Measurements from ENCODE around the gene CD6. TPM values are rescaled to one million over a fixed set of nuclear protein-coding genes. Genes with fewer than 3 reads are reported as not detected.

CD6 gene
- total and polyA plus RNA-seq, 9 donors: 0.18 to 2.0 (median 0.65) TPM

- 66% methylated on average over 9 of the region's 12 CpGs for WGBS (ENCODE audit: insufficient coverage)
- Histone ChIP-seq H3K9me3 (replicated peaks; ENCODE audit: control insufficient read depth, low read depth, low read length) (no peaks in the 10 kb centered on the region), H3K27ac (ENCODE audit: low read length) (no peak overlapping the region), H3K4me3 (ENCODE audit: low read length) (no peak overlapping the region), H3K27me3 (ENCODE audit: control insufficient read depth, insufficient read depth, low read length) (peaks cover 2% of the 10 kb centered on the region), H3K4me1 (ENCODE audit: control insufficient read depth, insufficient read depth, low read length) (peaks cover 26% of the 10 kb centered on the region), H3K36me3 (ENCODE audit: control insufficient read depth, insufficient read depth, low read length) (no peaks in the 10 kb centered on the region)
- no peak for DNase-seq
These were observed 10.0 kb downstream of the CD6 start for GRCh38 chr11:60981515-60981914.

- WGBS (ENCODE audit: insufficient coverage): 79% methylated on average over 3 of the region's 8 CpGs
- Histone ChIP-seq H3K27me3 (ENCODE audit: control insufficient read depth, insufficient read depth, low read length) (peaks cover 2% of the 10 kb centered on the region), H3K27ac (ENCODE audit: low read length) (no peak overlapping the region), H3K36me3 (ENCODE audit: control insufficient read depth, insufficient read depth, low read length) (no peaks in the 10 kb centered on the region), H3K4me3 (ENCODE audit: low read length) (no peak overlapping the region), H3K9me3 (replicated peaks; ENCODE audit: control insufficient read depth, low read depth, low read length) (no peaks in the 10 kb centered on the region), H3K4me1 (ENCODE audit: control insufficient read depth, insufficient read depth, low read length) (peaks cover 22% of the 10 kb centered on the region)
- DNase-seq: no peak
These were observed 10.7 kb downstream of the CD6 start for GRCh38 chr11:60982184-60982583.

- no peaks in the 10 kb centered on the region for H3K36me3 ChIP-seq (ENCODE audit: control insufficient read depth, insufficient read depth, low read length)
- no CpG with 5 or more reads among the region's 6 CpGs for WGBS (ENCODE audit: insufficient coverage)
- no peak overlapping the region for H3K27ac ChIP-seq (ENCODE audit: low read length)
- peaks cover 6% of the 10 kb centered on the region for H3K4me1 ChIP-seq (ENCODE audit: control insufficient read depth, insufficient read depth, low read length)
- DNase-seq: no peak
- H3K27me3 ChIP-seq (ENCODE audit: control insufficient read depth, insufficient read depth, low read length): peaks cover 8% of the 10 kb centered on the region
- no peak overlapping the region for H3K4me3 ChIP-seq (ENCODE audit: low read length)
- no peaks in the 10 kb centered on the region for H3K9me3 ChIP-seq (replicated peaks; ENCODE audit: control insufficient read depth, low read depth, low read length)
These were observed 12.7 kb downstream of the CD6 start for GRCh38 chr11:60984149-60984548.

GRCh38 chr11:60984636-60985035 is 13.2 kb downstream of the CD6 start:
- no peak overlapping the region for H3K27ac ChIP-seq (ENCODE audit: low read length)

GRCh38 chr11:60985501-60985900 is 14.0 kb downstream of the CD6 start:
- Histone ChIP-seq H3K4me3 (ENCODE audit: low read length) (no peak overlapping the region), H3K36me3 (ENCODE audit: control insufficient read depth, insufficient read depth, low read length) (no peaks in the 10 kb centered on the region), H3K4me1 (ENCODE audit: control insufficient read depth, insufficient read depth, low read length) (no peaks in the 10 kb centered on the region), H3K27ac (ENCODE audit: low read length) (no peak overlapping the region), H3K27me3 (ENCODE audit: control insufficient read depth, insufficient read depth, low read length) (peaks cover 10% of the 10 kb centered on the region), H3K9me3 (replicated peaks; ENCODE audit: control insufficient read depth, low read depth, low read length) (no peaks in the 10 kb centered on the region)
- DNase-seq: no peak
- 100% methylated on average over 1 of the region's 2 CpGs for WGBS (ENCODE audit: insufficient coverage)

More at GRCh38 chr11:60984636-60985035, 13.2 kb downstream of the CD6 start:
- H3K27me3 ChIP-seq (ENCODE audit: control insufficient read depth, insufficient read depth, low read length): peaks cover 10% of the 10 kb centered on the region
- 49% methylated on average over 4 of the region's 4 CpGs for WGBS (ENCODE audit: insufficient coverage)
- H3K9me3 ChIP-seq (replicated peaks; ENCODE audit: control insufficient read depth, low read depth, low read length): no peaks in the 10 kb centered on the region
- no peaks in the 10 kb centered on the region for H3K36me3 ChIP-seq (ENCODE audit: control insufficient read depth, insufficient read depth, low read length)
- peaks cover 2% of the 10 kb centered on the region for H3K4me1 ChIP-seq (ENCODE audit: control insufficient read depth, insufficient read depth, low read length)
- no peak overlapping the region for H3K4me3 ChIP-seq (ENCODE audit: low read length)
- DNase-seq: no peak

GRCh38 chr11:60985991-60986915 is 14.8 kb downstream of the CD6 start:
- Histone ChIP-seq H3K27ac (ENCODE audit: low read length) (no peak overlapping the region), H3K9me3 (replicated peaks; ENCODE audit: control insufficient read depth, low read depth, low read length) (no peaks in the 10 kb centered on the region)
- WGBS (ENCODE audit: insufficient coverage): 85% methylated on average over 7 of the region's 17 CpGs

GRCh38 chr11:60987577-60988277 is 16.2 kb downstream of the CD6 start:
- Histone ChIP-seq H3K9me3 (replicated peaks; ENCODE audit: control insufficient read depth, low read depth, low read length) (no peaks in the 10 kb centered on the region), H3K36me3 (ENCODE audit: control insufficient read depth, insufficient read depth, low read length) (no peaks in the 10 kb centered on the region), H3K4me3 (ENCODE audit: low read length) (no peak overlapping the region), H3K27me3 (ENCODE audit: control insufficient read depth, insufficient read depth, low read length) (peaks cover 12% of the 10 kb centered on the region), H3K27ac (ENCODE audit: low read length) (no peak overlapping the region), H3K4me1 (ENCODE audit: control insufficient read depth, insufficient read depth, low read length) (peaks cover under 1% of the 10 kb centered on the region)
- whole genome bisulfite sequencing (ENCODE audit: insufficient coverage): 89% methylated on average over 6 of the region's 9 CpGs
- no peak for DNase-seq

More at GRCh38 chr11:60985991-60986915, 14.8 kb downstream of the CD6 start:
- Histone ChIP-seq H3K27me3 (ENCODE audit: control insufficient read depth, insufficient read depth, low read length) (peaks cover 10% of the 10 kb centered on the region), H3K4me1 (ENCODE audit: control insufficient read depth, insufficient read depth, low read length) (no peaks in the 10 kb centered on the region), H3K4me3 (ENCODE audit: low read length) (no peak overlapping the region), H3K36me3 (ENCODE audit: control insufficient read depth, insufficient read depth, low read length) (no peaks in the 10 kb centered on the region)
- no peak for DNase-seq

- no peaks in the 10 kb centered on the region for H3K9me3 ChIP-seq (replicated peaks; ENCODE audit: control insufficient read depth, low read depth, low read length)
- H3K4me3 ChIP-seq (ENCODE audit: low read length): no peak overlapping the region
- WGBS (ENCODE audit: insufficient coverage): 100% methylated on average over 1 of the region's 2 CpGs
- DNase-seq: no peak
- peaks cover 10% of the 10 kb centered on the region for H3K4me1 ChIP-seq (ENCODE audit: control insufficient read depth, insufficient read depth, low read length)
- no peaks in the 10 kb centered on the region for H3K36me3 ChIP-seq (ENCODE audit: control insufficient read depth, insufficient read depth, low read length)
- H3K27me3 ChIP-seq (ENCODE audit: control insufficient read depth, insufficient read depth, low read length): peaks cover 11% of the 10 kb centered on the region
- no peak overlapping the region for H3K27ac ChIP-seq (ENCODE audit: low read length)
These were observed 17.2 kb downstream of the CD6 start for GRCh38 chr11:60988658-60989057.

- H3K36me3 ChIP-seq (ENCODE audit: control insufficient read depth, insufficient read depth, low read length): no peaks in the 10 kb centered on the region
- no peak overlapping the region for H3K27ac ChIP-seq (ENCODE audit: low read length)
- DNase-seq: no peak
- H3K4me3 ChIP-seq (ENCODE audit: low read length): no peak overlapping the region
- 51% methylated on average over 8 of the region's 12 CpGs for WGBS (ENCODE audit: insufficient coverage)
- peaks cover 11% of the 10 kb centered on the region for H3K27me3 ChIP-seq (ENCODE audit: control insufficient read depth, insufficient read depth, low read length)
- H3K9me3 ChIP-seq (replicated peaks; ENCODE audit: control insufficient read depth, low read depth, low read length): no peaks in the 10 kb centered on the region
- H3K4me1 ChIP-seq (ENCODE audit: control insufficient read depth, insufficient read depth, low read length): peaks cover 10% of the 10 kb centered on the region
These were observed 17.7 kb downstream of the CD6 start for GRCh38 chr11:60989093-60989650.

GRCh38 chr11:60991457-60991856 is 20.0 kb downstream of the CD6 start:
- no peak for DNase-seq
- peaks cover 18% of the 10 kb centered on the region for H3K4me1 ChIP-seq (ENCODE audit: control insufficient read depth, insufficient read depth, low read length)
- WGBS (ENCODE audit: insufficient coverage): no CpG with 5 or more reads among the region's 4 CpGs
- no peak overlapping the region for H3K4me3 ChIP-seq (ENCODE audit: low read length)
- no peaks in the 10 kb centered on the region for H3K36me3 ChIP-seq (ENCODE audit: control insufficient read depth, insufficient read depth, low read length)
- peaks cover 13% of the 10 kb centered on the region for H3K27me3 ChIP-seq (ENCODE audit: control insufficient read depth, insufficient read depth, low read length)
- no peak overlapping the region for H3K27ac ChIP-seq (ENCODE audit: low read length)
- no peaks in the 10 kb centered on the region for H3K9me3 ChIP-seq (replicated peaks; ENCODE audit: control insufficient read depth, low read depth, low read length)

All from muscle of leg (tissue), 11 donors.